Lower lobe of right lung (tissue), 2 donors: ENCODE data around the gene TEKT3. TPM values are rescaled to one million over a fixed set of nuclear protein-coding genes. Genes with fewer than 3 reads are reported as not detected.

Source experiments
- ATAC-seq, 2 donors: fragments of 200-7000 bp; cut with Tn5 transposase; one replicate each; pipeline ENCODE4 v1.9.1; 2020 to 2022; ENCODE audit warnings: mild to moderate bottlenecking in 2 of 2, moderate library complexity in 2 of 2
- DNase-seq: peaks from one replicate; pipeline ENCODE4 v3.0.0-alpha.2; 2020
- H3K27ac ChIP-seq: fragments of 200-600 bp; one replicate; pipeline ENCODE4 v1.8.0; 2022
- H3K27me3 ChIP-seq: fragments of 200-600 bp; one replicate; pipeline ENCODE4 v1.8.0; 2022; ENCODE audit warnings: low read depth
- H3K36me3 ChIP-seq: fragments of 200-600 bp; one replicate; pipeline ENCODE4 v1.8.0; 2022; ENCODE audit warnings: mild to moderate bottlenecking
- H3K4me1 ChIP-seq: fragments of 200-600 bp; one replicate; pipeline ENCODE4 v1.8.0; 2022
- H3K4me3 ChIP-seq: fragments of 200-600 bp; one replicate; pipeline ENCODE4 v1.8.0; 2022; ENCODE audit warnings: mild to moderate bottlenecking
- H3K9me3 ChIP-seq: fragments of 200-600 bp; one replicate; pipeline ENCODE4 v1.8.0; 2022
- CTCF ChIP-seq: fragments of 200-600 bp; IDR thresholded peaks from one replicate; pipeline ENCODE4 v1.8.0; 2022; ENCODE audit warnings: antibody characterized with exemption, mild to moderate bottlenecking
- intact Hi-C: fragments of 100-400 bp; cut with DNase I; formaldehyde crosslinking; loops from one replicate; pipeline ENCODE4 v1.11.0; 2022
- total RNA-seq: library from RNA; stranded (reverse); fragmentation: NEBNext Ultra II Directional; extraction: Animal tissue kit (Norgen Biotek cat#: 25700); gene quantifications from one replicate; pipeline ENCODE4 v1.2.1, GENCODE V29; 2021
- donor health status: DM: no; HTN: yes; CAD: no; lungs with severe emphysema.

Gene TEKT3
- total RNA-seq, 1 donor from 2014 or later = 2.2 TPM

DNA sequence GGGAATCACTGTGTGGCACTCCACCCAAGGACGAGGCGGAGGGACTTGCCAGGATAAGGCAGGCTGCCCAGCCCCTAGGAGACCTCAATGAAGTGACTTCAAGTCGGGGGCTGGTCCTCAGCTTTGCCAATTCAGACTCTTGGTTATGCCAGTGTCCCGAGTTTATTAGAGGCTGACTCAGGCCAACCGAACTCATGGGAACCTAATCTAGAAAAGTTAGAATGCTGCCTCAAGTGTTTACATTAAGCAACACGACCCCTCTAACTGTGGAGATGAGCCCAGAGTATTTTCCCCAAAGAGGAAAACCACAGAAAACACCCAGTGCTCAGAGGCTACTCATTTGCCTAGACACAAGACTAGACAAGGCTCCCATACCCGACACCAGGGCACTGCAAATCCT, 1.1 kb upstream of the TEKT3 start:
- Histone ChIP-seq H3K27me3 (peaks cover 30% of the 10 kb centered on the region), H3K27ac (no peak overlapping the region), H3K4me3 (no peak overlapping the region), H3K4me1 (peaks cover 10% of the 10 kb centered on the region), H3K36me3 (no peaks in the 10 kb centered on the region), H3K9me3 (no peaks in the 10 kb centered on the region)
- no peak for DNase-seq
- ATAC-seq = no peak
- no peak for TF ChIP-seq CTCF
- intact Hi-C loops = no loop called here

DNA sequence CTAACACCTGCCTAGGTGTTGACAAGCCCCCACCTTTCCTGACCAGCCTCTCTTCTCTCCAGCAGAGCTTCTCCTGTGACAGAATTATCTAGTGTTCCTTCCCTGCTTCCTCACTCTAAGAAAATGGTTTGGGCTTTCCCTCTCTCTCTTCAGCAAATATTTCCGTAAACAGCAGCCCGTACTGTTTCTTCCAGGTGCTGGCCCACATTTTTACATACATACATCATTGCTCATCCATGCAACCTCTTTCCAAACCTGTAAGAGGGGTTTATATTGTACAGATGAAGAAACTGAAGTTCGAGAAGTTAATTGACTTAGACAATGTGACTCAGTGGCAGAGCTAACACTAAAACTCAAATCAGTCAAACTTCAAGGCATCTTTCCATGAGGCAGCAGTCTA, 569 bp upstream of the TEKT3 start:
- Histone ChIP-seq H3K36me3 (no peaks in the 10 kb centered on the region), H3K9me3 (no peaks in the 10 kb centered on the region), H3K4me1 (peaks cover 10% of the 10 kb centered on the region), H3K4me3 (peak overlapping the region; percentile 62), H3K27ac (no peak overlapping the region), H3K27me3 (peaks cover 30% of the 10 kb centered on the region)
- ATAC-seq = no peak
- intact Hi-C loops = no loop called here
- TF ChIP-seq CTCF = no peak
- no peak for DNase-seq

GRCh38 chr17:15340966-15341365, 431 bp downstream of the TEKT3 start:
- no peak for TF ChIP-seq CTCF
- Histone ChIP-seq H3K9me3 (no peaks in the 10 kb centered on the region), H3K4me3 (peak overlapping the region; percentile 62), H3K27ac (no peak overlapping the region), H3K27me3 (peaks cover 26% of the 10 kb centered on the region), H3K36me3 (no peaks in the 10 kb centered on the region), H3K4me1 (peaks cover 10% of the 10 kb centered on the region)
- DNase-seq = no peak
- peak; percentile 24 to 66 for ATAC-seq
- intact Hi-C loops = no loop called here

- H3K9me3 ChIP-seq = peaks cover 3% of the 10 kb centered on the region
- H3K27ac ChIP-seq = no peak overlapping the region
- peaks cover 3% of the 10 kb centered on the region for H3K27me3 ChIP-seq
- TF ChIP-seq CTCF = no peak
- ATAC-seq (no peak), DNase-seq (no peak)
- no peaks in the 10 kb centered on the region for H3K36me3 ChIP-seq
- no peak overlapping the region for H3K4me3 ChIP-seq
- intact Hi-C loops = no loop called here
- no peaks in the 10 kb centered on the region for H3K4me1 ChIP-seq
Observed at GRCh38 chr17:15335446-15335845, 6.0 kb downstream of the TEKT3 start.

GRCh38 chr17:15334266-15334665, 7.1 kb downstream of the TEKT3 start:
- Histone ChIP-seq H3K27me3 (no peaks in the 10 kb centered on the region), H3K36me3 (no peaks in the 10 kb centered on the region), H3K9me3 (peaks cover 3% of the 10 kb centered on the region), H3K4me3 (no peak overlapping the region), H3K4me1 (no peaks in the 10 kb centered on the region), H3K27ac (no peak overlapping the region)
- ATAC-seq (no peak), DNase-seq (no peak)
- intact Hi-C loops = no loop called here
- TF ChIP-seq CTCF = no peak

- no peaks in the 10 kb centered on the region for H3K36me3 ChIP-seq
- no peaks in the 10 kb centered on the region for H3K27me3 ChIP-seq
- no peak overlapping the region for H3K27ac ChIP-seq
- H3K4me3 ChIP-seq = no peak overlapping the region
- no peaks in the 10 kb centered on the region for H3K4me1 ChIP-seq
- TF ChIP-seq CTCF = no peak
- intact Hi-C loops = no loop called here
- ATAC-seq (no peak), DNase-seq (no peak)
- peaks cover 3% of the 10 kb centered on the region for H3K9me3 ChIP-seq
Observed at GRCh38 chr17:15332338-15332737, 9.1 kb downstream of the TEKT3 start.
